Stromal cell of bone marrow (primary cell): ENCODE results near the gene CHN2.

ENCODE experiments used
- DNase-seq: peaks from one replicate; pipeline ENCODE4 v3.0.0-alpha.2; 2012; ENCODE audit warnings: low read depth

Gene CHN2

GRCh38 chr7:29471444-29472138, 277.0 kb downstream of the CHN2 start:
- DNase-seq: no peak

- no peak for DNase-seq
Observed at GRCh38 chr7:29476916-29477315, 282.3 kb downstream of the CHN2 start.

GRCh38 chr7:29478226-29478625, 283.7 kb downstream of the CHN2 start:
- no peak for DNase-seq

- DNase-seq: no peak
Observed at GRCh38 chr7:29478687-29479240, 284.2 kb downstream of the CHN2 start.

- DNase-seq: no peak
Observed at GRCh38 chr7:29479301-29480200, 285.0 kb downstream of the CHN2 start.

- no peak for DNase-seq
Observed at GRCh38 chr7:29480451-29480850, 285.9 kb downstream of the CHN2 start.

- DNase-seq: no peak
Observed at GRCh38 chr7:29480934-29481651, 286.5 kb downstream of the CHN2 start.

GRCh38 chr7:29482056-29482455, 287.5 kb downstream of the CHN2 start:
- no peak for DNase-seq

- DNase-seq: no peak
Observed at GRCh38 chr7:29483219-29484104, 288.9 kb downstream of the CHN2 start.

GRCh38 chr7:29484280-29484679, 289.7 kb downstream of the CHN2 start:
- DNase-seq: no peak

GRCh38 chr7:29485339-29486190, 291.0 kb downstream of the CHN2 start:
- no peak for DNase-seq

GRCh38 chr7:29486191-29486700, 291.7 kb downstream of the CHN2 start:
- DNase-seq: no peak

GRCh38 chr7:29487424-29487823, 292.8 kb downstream of the CHN2 start:
- no peak for DNase-seq

GRCh38 chr7:29488203-29488970, 293.8 kb downstream of the CHN2 start:
- DNase-seq: no peak

- peak; percentile 12 for DNase-seq
Observed at GRCh38 chr7:29488977-29489376, 294.4 kb downstream of the CHN2 start.

GRCh38 chr7:29490094-29490607, 295.6 kb downstream of the CHN2 start:
- no peak for DNase-seq

GRCh38 chr7:29494350-29494749, 299.8 kb downstream of the CHN2 start:
- DNase-seq: peak; percentile 20

- DNase-seq: no peak
Observed at GRCh38 chr7:29495653-29496052, 301.1 kb downstream of the CHN2 start.

GRCh38 chr7:29496355-29497020, 301.9 kb downstream of the CHN2 start:
- no peak for DNase-seq
